H1 (cell line): ENCODE data around the gene SNAPC1. TPM values are rescaled to one million over a fixed set of nuclear protein-coding genes. Genes with fewer than 3 reads are reported as not detected.

Experiments used
- CTCF ChIA-PET: fragments of 300-600 bp; sonication (Branson Sonifier 250); formaldehyde crosslinking; loops from one replicate; lab custom pipeline; 2021; ENCODE audit not compliant: partially characterized antibody; lab: Charles Lee
- POLR2A ChIA-PET: fragments of 300-600 bp; sonication (Branson Sonifier 250); formaldehyde crosslinking; loops from one replicate; lab custom pipeline; 2021; ENCODE audit warnings: inconsistent platforms; ENCODE audit not compliant: partially characterized antibody; lab: Charles Lee
- DNase-seq, 2 experiments: peaks; one replicate each; pipeline versions ENCODE4 v3.0.0 to v3.0.0-alpha.2; 2010 to 2022; ENCODE audit warnings: low spot score in 2 of 2, low read depth in 1 of 2, mixed read lengths in 1 of 2
- FAIRE-seq: peaks from 2 replicates; lab custom pipeline; 2011; peaks lifted over from hg19 to GRCh38; lab: Jason Lieb, UNC
- H2AFZ ChIP-seq: 2 replicates; pipeline ENCODE4 v1.8.1; 2012; ENCODE audit warnings: low read length, inconsistent platforms
- H2AK5ac ChIP-seq: 2 replicates; pipeline ENCODE4 v1.6.1; 2013; ENCODE audit warnings: low read depth, low read length
- H2BK120ac ChIP-seq: replicated peaks from 2 replicates; pipeline ENCODE3; 2013; ENCODE audit warnings: low read depth, low read length, inconsistent platforms
- H2BK12ac ChIP-seq: 2 replicates; pipeline ENCODE4 v1.6.1; 2013; ENCODE audit warnings: low read depth, low read length
- H2BK15ac ChIP-seq: 2 replicates; pipeline ENCODE4 v1.6.1; 2013; ENCODE audit warnings: low read length
- H2BK20ac ChIP-seq: 2 replicates; pipeline ENCODE4 v1.6.1; 2013; ENCODE audit warnings: low read length
- H2BK5ac ChIP-seq: 2 replicates; pipeline ENCODE4 v1.6.1; 2013; ENCODE audit warnings: low read depth, low read length
- H3K14ac ChIP-seq: 2 replicates; pipeline ENCODE4 v1.6.1; 2013; ENCODE audit warnings: inconsistent platforms; ENCODE audit not compliant: insufficient read length
- H3K18ac ChIP-seq: 2 replicates; pipeline ENCODE4 v1.6.1; 2013; ENCODE audit warnings: low read length; ENCODE audit errors: extremely low read depth
- H3K23ac ChIP-seq: 2 replicates; pipeline ENCODE4 v1.6.1; 2013; ENCODE audit warnings: inconsistent platforms; ENCODE audit not compliant: insufficient read length
- H3K23me2 ChIP-seq: 2 replicates; pipeline ENCODE4 v1.6.1; 2013; ENCODE audit warnings: low read depth, low read length
- H3K27ac ChIP-seq: 2 replicates; pipeline ENCODE4 v1.6.1; 2011; ENCODE audit warnings: low read depth, low read length, inconsistent platforms
- H3K27me3 ChIP-seq, 4 experiments: replicated peaks in 1 of 4; 1 replicate in 1 of 4; 2 replicates in 3 of 4; pipeline versions ENCODE4 v1.6.1 to v1.8.1; 2011 to 2013; ENCODE audit warnings: low read length in 3 of 4, mild to moderate bottlenecking in 3 of 4, inconsistent platforms in 2 of 4, mixed read lengths in 2 of 4, moderate library complexity in 1 of 4; ENCODE audit not compliant: control insufficient read depth in 3 of 4, insufficient read depth in 3 of 4; ENCODE audit errors: extremely low read depth in 1 of 4
- H3K36me3 ChIP-seq, 4 experiments: 2 replicates each; pipeline versions ENCODE4 v1.6.1 to v1.8.1; 2011 to 2013; ENCODE audit warnings: mild to moderate bottlenecking in 4 of 4, low read length in 3 of 4, moderate library complexity in 2 of 4, control low read depth in 1 of 4, inconsistent platforms in 1 of 4; ENCODE audit not compliant: insufficient read depth in 4 of 4, control insufficient read depth in 2 of 4
- H3K4ac ChIP-seq: replicated peaks from 2 replicates; pipeline ENCODE3; 2013; ENCODE audit warnings: low read length, low read depth, mixed read lengths, inconsistent platforms; ENCODE audit not compliant: insufficient read length
- H3K4me1 ChIP-seq, 4 experiments: replicated peaks in 1 of 4; 1 replicate in 1 of 4; 2 replicates in 3 of 4; pipeline versions ENCODE4 v1.6.1 to v1.8.1; 2011 to 2013; ENCODE audit warnings: low read length in 3 of 4, inconsistent platforms in 2 of 4, mixed read lengths in 1 of 4; ENCODE audit not compliant: insufficient read depth in 4 of 4, control insufficient read depth in 3 of 4
- H3K4me2 ChIP-seq, 2 experiments: 2 replicates each; pipeline versions ENCODE4 v1.6.1 to v1.8.1; 2011 to 2013; ENCODE audit warnings: low read depth in 2 of 2, low read length in 2 of 2, control low read depth in 1 of 2, inconsistent platforms in 1 of 2, mild to moderate bottlenecking in 1 of 2; ENCODE audit not compliant: insufficient read depth in 1 of 2
- H3K4me3 ChIP-seq, 4 experiments: fragments of 200-600, 300-600 bp in 1 of 4; sonication (generic), shearing (Covaris generic), sonication (Bioruptor Twin) in 1 of 4; 2 replicates each; pipeline versions ENCODE4 v1.5.1 to v1.8.1; 2011 to 2016; ENCODE audit warnings: low read length in 4 of 4, low read depth in 3 of 4, control low read depth in 2 of 4, inconsistent platforms in 2 of 4, mild to moderate bottlenecking in 2 of 4, mixed read lengths in 1 of 4, moderate library complexity in 1 of 4; ENCODE audit not compliant: insufficient read depth in 2 of 4; ENCODE audit errors: extremely low read depth in 1 of 4
- H3K56ac ChIP-seq: replicated peaks from 2 replicates; pipeline ENCODE3; 2013; ENCODE audit warnings: low read depth, mild to moderate bottlenecking, mixed read lengths, low read length, inconsistent platforms; ENCODE audit not compliant: insufficient read length
- H3K79me1 ChIP-seq: 2 replicates; pipeline ENCODE4 v1.6.1; 2013; ENCODE audit warnings: low read depth, low read length, control low read depth
- H3K79me2 ChIP-seq, 2 experiments: 2 replicates each; pipeline versions ENCODE4 v1.6.1 to v1.8.1; 2012 to 2013; ENCODE audit warnings: low read length in 2 of 2, mild to moderate bottlenecking in 2 of 2, inconsistent platforms in 1 of 2; ENCODE audit not compliant: insufficient read depth in 2 of 2, control insufficient read depth in 1 of 2
- H3K9ac ChIP-seq, 4 experiments: replicated peaks in 1 of 4; 1 replicate in 1 of 4; 2 replicates in 3 of 4; pipeline versions ENCODE4 v1.6.1 to v1.8.1; 2011 to 2013; ENCODE audit warnings: low read depth in 3 of 4, low read length in 3 of 4, control low read depth in 2 of 4, mild to moderate bottlenecking in 2 of 4, moderate library complexity in 2 of 4, inconsistent platforms in 1 of 4; ENCODE audit errors: extremely low read depth in 1 of 4
- H3K9me3 ChIP-seq, 2 experiments: 2 replicates each; pipeline versions ENCODE4 v1.6.1 to v1.8.1; 2012 to 2013; ENCODE audit warnings: mild to moderate bottlenecking in 2 of 2, moderate library complexity in 2 of 2, control low read depth in 1 of 2, inconsistent platforms in 1 of 2, low read depth in 1 of 2, low read length in 1 of 2, mixed read lengths in 1 of 2; ENCODE audit not compliant: insufficient read depth in 2 of 2
- H4K20me1 ChIP-seq, 2 experiments: replicated peaks in 1 of 2; 2 replicates each; pipeline versions ENCODE3 to v1.8.1; 2011 to 2013; ENCODE audit warnings: inconsistent platforms in 2 of 2, low read length in 2 of 2, mild to moderate bottlenecking in 1 of 2; ENCODE audit not compliant: insufficient read depth in 2 of 2, control insufficient read depth in 1 of 2
- H4K5ac ChIP-seq: 2 replicates; pipeline ENCODE4 v1.6.1; 2013; ENCODE audit warnings: low read length, low read depth, mixed read lengths, inconsistent platforms; ENCODE audit not compliant: insufficient read length
- H4K8ac ChIP-seq: 2 replicates; pipeline ENCODE4 v1.8.0; 2013; ENCODE audit warnings: mild to moderate bottlenecking, moderate library complexity, low read length, inconsistent platforms; ENCODE audit not compliant: insufficient read depth; ENCODE audit errors: extremely low read depth
- H4K91ac ChIP-seq: replicated peaks from 2 replicates; pipeline ENCODE3; 2013; ENCODE audit warnings: low read length, mixed read lengths, inconsistent platforms; ENCODE audit not compliant: insufficient read length
- CHD2 ChIP-seq: IDR thresholded peaks from 2 replicates; pipeline ENCODE4 v1.6.1; 2012; ENCODE audit warnings: low read length, improper control_type of control experiment
- EZH2 ChIP-seq: fragments of 200-600 bp; sonication (generic); IDR thresholded peaks from 2 replicates; pipeline ENCODE4 v1.7.1; 2012; ENCODE audit warnings: low read depth, mild to moderate bottlenecking, moderate library complexity, low read length, inconsistent platforms; ENCODE audit not compliant: severe bottlenecking
- MAFK ChIP-seq: IDR thresholded peaks from 2 replicates; pipeline ENCODE4 v1.6.1; 2012; ENCODE audit warnings: low read depth, mild to moderate bottlenecking, improper control_type of control experiment, low read length
- TAF1 ChIP-seq: IDR thresholded peaks from 2 replicates; pipeline ENCODE4 v1.6.1; 2011; ENCODE audit warnings: mild to moderate bottlenecking, low read depth, low read length
- WGBS, 2 experiments: shearing (Covaris generic) in 1 of 2; methylation state at CpG; one replicate each; pipeline versions ENCODE4 v1.1.6 to v1.1.7; 2013 to 2015; ENCODE audit warnings: low lambda C conversion rate in 2 of 2, mixed read lengths in 2 of 2, inconsistent platforms in 1 of 2, low coverage in 1 of 2, missing lambda C conversion rate in 1 of 2; ENCODE audit not compliant: insufficient replicate concordance in 2 of 2, insufficient coverage in 1 of 2, insufficient read length in 1 of 2; ENCODE audit errors: extremely low coverage in 1 of 2, missing lambda C conversion rate in 1 of 2; 5-methylcytosine and 5-hydroxymethylcytosine counted together
- polyA plus RNA-seq, 7 experiments: library from polyadenylated mRNA; depleted of rRNA in 3 of 7; stranded (reverse) in 5 of 7; unstranded in 2 of 7; fragments of >200 nt in 5 of 7; fragments of 200-250 nt in 2 of 7; gene quantifications; 1 replicate in 5 of 7; 2 replicates in 1 of 7; 4 replicates in 1 of 7; pipeline versions ENCODE4 v1.2.1 to v1.2.3, GENCODE V29; 2011 to 2013; ENCODE audit warnings: missing spikeins in 2 of 7, mixed read lengths in 2 of 7
- total RNA-seq: library from RNA; stranded (reverse); fragmentation: NEBNext Ultra II Directional; extraction: Animal tissue kit (Norgen Biotek cat#: 25700); gene quantifications from 2 replicates; pipeline ENCODE4 v1.2.1, GENCODE V29; 2021

SNAPC1 gene
- total and polyA plus RNA-seq, 2 of the 8 experiments (the other 6 are each of a cell fraction or from before 2014, with no cell fraction given) = 5.8 to 11.1 TPM

- Histone ChIP-seq H2BK20ac (no peak overlapping the region), H3K4ac (no peak overlapping the region), H2BK12ac (no peak overlapping the region), H3K79me2 (peaks cover 0 to 8% of the 10 kb centered on the region in 2 experiments; a peak in 1 of 4 replicates), H3K18ac (no peak overlapping the region), H4K20me1 (no peaks in the 10 kb centered on the region), H3K14ac (no peak overlapping the region), H2BK15ac (no peak overlapping the region), H3K9me3 (no peaks in the 10 kb centered on the region), H2AFZ (no peak overlapping the region), H4K91ac (no peak overlapping the region), H3K23ac (no peak overlapping the region), H3K36me3 (peaks cover 3 to 37% (median 19%) of the 10 kb centered on the region in 4 experiments; a peak in 6 of 8 replicates), H3K27me3 (no peaks in the 10 kb centered on the region), H4K8ac (no peak overlapping the region), H3K4me3 (peak overlapping the region in 3 of 4 experiments; percentile 1 to 66 (median 2); a peak in 4 of 8 replicates), H2BK120ac (no peak overlapping the region), H2AK5ac (no peak overlapping the region), H4K5ac (no peak overlapping the region), H2BK5ac (no peak overlapping the region), H3K4me2 (peak overlapping the region; percentile 28 to 68; a peak in 2 of 4 replicates), H3K9ac (no peak overlapping the region), H3K27ac (no peak overlapping the region), H3K56ac (no peak overlapping the region), H3K79me1 (no peaks in the 10 kb centered on the region), H3K23me2 (no peaks in the 10 kb centered on the region; the same call in 1 of the 2 replicates), H3K4me1 (peaks cover 0 to 5% (median 1%) of the 10 kb centered on the region in 4 experiments; a peak in 1 of 7 replicates)
- CTCF ChIA-PET = interaction anchor here (0.6 to 1.2 kb wide), 6 partner anchors 15 to 279 kb away, joined by 3 to 6 read pairs (median 4); no protein-coding TSS in a partner anchor
- FAIRE-seq = no peak
- no peak for TF ChIP-seq MAFK
- TF ChIP-seq TAF1 = no peak
- no peak for TF ChIP-seq CHD2
- TF ChIP-seq EZH2 = no peak
- POLR2A ChIA-PET = interaction anchor here (0.6 to 6.7 kb wide), 9 partner anchors 9 to 755 kb away, joined by 3 to 67 read pairs (median 6); partner anchors contain the start of genes HIF1A and SNAPC1
- WGBS, 2 experiments = 71% methylated on average over 3 of the region's 3 CpGs; no CpG with 5 or more reads in 1 of the 2 experiments
- no peak for DNase-seq
Measured at GRCh38 chr14:61749264-61749663, 13.0 kb upstream of the SNAPC1 start.
